ENCODE results near the gene PSMD11.

- TF ChIP-seq CTCF (IDR thresholded peaks at IDR 0.05), result no peak
- TF ChIP-seq EP300 (IDR thresholded peaks at IDR 0.05), result no peak
These were observed 5.7 kb downstream of the PSMD11 start for GRCh38 chr17:32449963-32450362.

Data from gastroesophageal sphincter (tissue), 3 donors.